Brain microvascular endothelial cell (primary cell): ENCODE data around the gene DDX5.
"Not testable (repeated sequence)": the region's sequence is repeated elsewhere in the genome, so short reads cannot be mapped to it uniquely, and the experiment has no call there.

Experiments
- DNase-seq: peaks from one replicate; pipeline ENCODE4 v3.0.0-alpha.2; 2020
- H3K27ac ChIP-seq: fragments of 250-450 bp; sonication (Bioruptor Pico); 2 replicates; pipeline ENCODE4 v1.5.1; 2020; ENCODE audit warnings: mild to moderate bottlenecking, moderate library complexity
- H3K27me3 ChIP-seq: fragments of 250-450 bp; sonication (Bioruptor Pico); replicated peaks from 2 replicates; pipeline ENCODE4 v1.5.1; 2020; ENCODE audit warnings: mild to moderate bottlenecking
- H3K36me3 ChIP-seq: fragments of 250-450 bp; sonication (Bioruptor Pico); replicated peaks from 2 replicates; pipeline ENCODE4 v1.5.1; 2020; ENCODE audit warnings: mild to moderate bottlenecking
- H3K4me3 ChIP-seq: 2 replicates; pipeline ENCODE4 v1.5.1; 2011; ENCODE audit warnings: low read depth, mild to moderate bottlenecking, control low read depth, low read length, moderate library complexity
- CTCF ChIP-seq: IDR thresholded peaks from 2 replicates; pipeline ENCODE4 v1.5.1; 2011; ENCODE audit warnings: low read depth, mild to moderate bottlenecking, moderate library complexity, low read length, control low read depth, inconsistent platforms; ENCODE audit errors: missing control alignments
- in situ Hi-C: cut with HindIII; loops from 2 replicates; pipeline ENCODE4 v1.10.0; 2017; ENCODE audit warnings: low sequenced_read_pairs, low pct_ligation_motif_present

Gene DDX5

GRCh38 chr17:64496348-64496785 lies 9.7 kb downstream of the DDX5 start:
- H3K27me3 ChIP-seq: no peaks in the 10 kb centered on the region
- in situ Hi-C loops: loop anchor here (10.0 kb wide), 2 partner anchors 72 to 192 kb away; no protein-coding TSS in a partner anchor
- no peak for TF ChIP-seq CTCF
- peak overlapping the region; percentile 83 for H3K4me3 ChIP-seq
- peaks cover 39% of the 10 kb centered on the region for H3K36me3 ChIP-seq
- DNase-seq: no peak
- peak overlapping the region; percentile 67 for H3K27ac ChIP-seq

GRCh38 chr17:64495300-64495699 lies 10.8 kb downstream of the DDX5 start:
- not testable (repeated sequence) for H3K27ac ChIP-seq, H3K4me3 ChIP-seq, H3K27me3 ChIP-seq, DNase-seq
- in situ Hi-C loops: loop anchor here (10.0 kb wide), 2 partner anchors 70 to 190 kb away; no protein-coding TSS in a partner anchor
- H3K36me3 ChIP-seq: peaks cover 32% of the 10 kb centered on the region

DNA sequence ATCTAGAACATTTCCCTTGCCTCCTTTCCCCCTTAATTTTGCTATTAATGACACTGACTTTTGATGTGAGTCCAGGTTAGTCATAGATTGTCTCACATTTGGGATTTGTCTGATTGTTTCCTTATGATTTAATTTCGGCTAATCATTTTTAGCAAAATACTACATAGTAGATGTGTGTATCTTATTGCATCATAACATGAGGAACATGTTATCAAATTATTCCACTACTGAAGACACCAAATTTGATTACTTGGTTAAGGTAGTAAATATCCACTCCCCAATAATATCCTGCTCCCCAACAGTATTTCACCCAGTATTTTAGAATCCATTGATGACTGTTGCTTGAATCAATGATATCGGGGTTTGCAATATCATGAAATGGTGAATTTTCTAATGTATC lies 12.0 kb downstream of the DDX5 start:
- no peak overlapping the region for H3K27ac ChIP-seq
- TF ChIP-seq CTCF: no peak
- in situ Hi-C loops: loop anchor here (10.0 kb wide), 2 partner anchors 69 to 189 kb away; no protein-coding TSS in a partner anchor
- DNase-seq: no peak
- peaks cover 24% of the 10 kb centered on the region for H3K36me3 ChIP-seq
- no peak overlapping the region for H3K4me3 ChIP-seq
- H3K27me3 ChIP-seq: no peaks in the 10 kb centered on the region

DNA sequence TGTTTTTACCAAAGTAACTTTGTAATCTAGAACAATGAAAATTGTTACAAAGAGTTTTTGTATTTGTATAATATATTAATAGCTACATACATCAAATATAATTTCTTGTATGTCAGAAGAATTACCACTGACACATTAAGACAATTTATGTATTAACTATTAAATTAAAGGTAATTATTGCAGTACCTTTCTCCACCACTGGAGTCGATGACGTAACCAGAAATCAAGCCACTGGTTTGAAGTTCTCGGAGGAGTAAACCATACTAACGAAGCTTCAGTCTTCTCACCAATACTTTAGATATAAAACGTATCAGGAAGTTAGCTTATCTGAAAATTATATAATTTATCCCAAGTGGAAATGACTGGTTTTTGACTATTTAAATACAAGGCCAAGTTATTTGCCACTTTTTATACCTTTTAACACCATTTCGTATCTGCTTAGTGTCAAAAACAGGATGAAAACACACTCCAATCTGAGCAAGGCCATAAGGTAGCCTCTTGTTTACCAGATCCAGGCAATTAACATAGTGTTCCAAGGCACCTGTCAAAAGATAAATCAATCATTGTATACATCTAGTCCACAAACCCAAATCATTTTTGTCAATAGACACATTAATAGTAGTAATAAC lies 13.5 kb downstream of the DDX5 start:
- in situ Hi-C loops: loop anchor here (10.0 kb wide), 2 partner anchors 68 to 188 kb away; no protein-coding TSS in a partner anchor
- H3K27ac ChIP-seq: no peak overlapping the region
- DNase-seq: no peak
- peaks cover 9% of the 10 kb centered on the region for H3K36me3 ChIP-seq
- H3K4me3 ChIP-seq: no peak overlapping the region
- no peaks in the 10 kb centered on the region for H3K27me3 ChIP-seq
- TF ChIP-seq CTCF: peak; percentile 64

- Histone ChIP-seq H3K36me3 (peaks cover 9% of the 10 kb centered on the region), H3K4me3 (no peak overlapping the region), H3K27me3 (no peaks in the 10 kb centered on the region), H3K27ac (no peak overlapping the region)
- TF ChIP-seq CTCF: no peak
- in situ Hi-C loops: loop anchor here (10.0 kb wide), 2 partner anchors 67 to 187 kb away; no protein-coding TSS in a partner anchor
- no peak for DNase-seq
Observed at GRCh38 chr17:64491994-64492393, 14.1 kb downstream of the DDX5 start.

DNA sequence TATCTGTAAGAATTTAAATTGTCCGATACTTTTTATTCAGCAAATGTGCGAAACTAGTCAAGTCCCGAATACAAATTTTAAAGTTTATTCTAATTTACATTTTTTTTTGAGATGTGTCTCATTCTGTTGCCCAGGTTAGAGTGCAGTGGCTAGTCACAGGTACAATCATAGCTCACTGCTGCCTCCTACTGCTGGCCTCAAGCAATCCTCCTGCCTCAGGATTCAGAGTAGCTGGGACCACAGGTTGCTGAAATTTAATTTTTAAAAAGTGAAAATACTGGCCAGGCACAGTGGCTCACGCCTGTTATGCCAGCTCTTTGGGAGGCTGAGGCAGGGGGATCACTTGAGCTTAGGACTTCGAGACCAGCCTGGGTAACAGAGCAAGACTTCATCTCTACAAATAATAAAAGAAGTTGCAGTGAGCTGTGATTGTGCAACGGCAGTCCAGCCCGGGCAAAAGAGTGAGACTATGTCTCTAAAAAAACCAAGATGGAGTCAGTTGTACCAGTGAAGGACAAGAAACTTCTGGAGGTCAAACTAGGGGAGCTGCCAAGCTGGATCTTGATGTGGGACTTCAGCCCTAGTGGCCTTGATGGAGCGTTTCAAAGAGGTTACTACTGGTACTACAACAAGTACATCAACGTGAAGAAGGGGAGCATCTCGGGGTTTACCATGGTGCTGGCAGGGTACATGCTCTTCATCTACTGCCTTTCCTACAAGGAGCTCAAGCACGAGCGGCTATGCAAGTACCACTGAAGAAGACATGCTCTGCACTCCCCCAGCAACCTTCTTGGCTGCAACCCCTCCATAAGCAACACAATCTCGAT lies 14.8 kb downstream of the DDX5 start:
- in situ Hi-C loops: loop anchor here (10.0 kb wide), 2 partner anchors 66 to 186 kb away; no protein-coding TSS in a partner anchor

More for the DNA sequence above, 14.8 kb downstream of the DDX5 start:
- H3K27me3 ChIP-seq: no peaks in the 10 kb centered on the region
- peaks cover 9% of the 10 kb centered on the region for H3K36me3 ChIP-seq
- no peak overlapping the region for H3K4me3 ChIP-seq
- peak; percentile 86 for TF ChIP-seq CTCF
- peak; percentile 52 for DNase-seq
- no peak overlapping the region for H3K27ac ChIP-seq
